ENCODE measurements around the gene NTNG1. TPM values are rescaled to one million over a fixed set of nuclear protein-coding genes. Genes with fewer than 3 reads are reported as not detected.

Gene NTNG1
- total and polyA plus RNA-seq, 10 of the 15 experiments (the other 5 are each of a cell fraction or from before 2014, with no cell fraction given): 0.18 to 2.3 (median 1.1) TPM; not detected in 1

GRCh38 chr1:107365527-107366240 lies 224.8 kb downstream of the NTNG1 start (continued):
- TF ChIP-seq E4F1 (IDR thresholded peaks at IDR 0.05; ENCODE audit: borderline replicate concordance, partially characterized antibody): no peak
- TF ChIP-seq JUNB (IDR thresholded peaks at IDR 0.05): no peak
- TF ChIP-seq MTA3 (IDR thresholded peaks at IDR 0.05; ENCODE audit: borderline replicate concordance, low read length): no peak
- TF ChIP-seq TCF12 (IDR thresholded peaks at IDR 0.05; ENCODE audit: low read depth, low read length): no peak
- no peak for TF ChIP-seq YY1 (IDR thresholded peaks at IDR 0.05; ENCODE audit: low read depth, low read length)

GRCh38 chr1:107378426-107378825 lies 237.6 kb downstream of the NTNG1 start:
- TF ChIP-seq CREB1 (IDR thresholded peaks at IDR 0.05; ENCODE audit: low read depth) (no peak), E4F1 (IDR thresholded peaks at IDR 0.05; ENCODE audit: borderline replicate concordance, partially characterized antibody) (no peak), ZNF274 (IDR thresholded peaks at IDR 0.05; ENCODE audit: insufficient read depth, insufficient read length) (no peak), IRF3 (IDR thresholded peaks at IDR 0.05) (no peak), LARP7 (IDR thresholded peaks at IDR 0.05) (no peak), ZBED1 (IDR thresholded peaks at IDR 0.05; ENCODE audit: borderline replicate concordance) (no peak), CTCF (IDR thresholded peaks at IDR 0.05 in 2 of 3, conservative IDR thresholded peaks at IDR 0.05 in 1 of 3; ENCODE audit: control insufficient read depth in 2 of 3, extremely low read depth in 1 of 3, insufficient read depth in 1 of 3, low read depth in 3 of 3, low read length in 3 of 3) (no peak), FOXM1 (IDR thresholded peaks at IDR 0.05; ENCODE audit: low read depth, low read length) (no peak)
- H3K9me3 ChIP-seq (replicated peaks; ENCODE audit: control insufficient read depth, insufficient read depth, low read length): no peaks in the 10 kb centered on the region
- FAIRE-seq (no peak), DNase-seq (ENCODE audit: low read depth, low spot score) (no peak), ATAC-seq (no peak)
- BruUV-seq (replicated peaks): no TSS peak
- in situ Hi-C loops (cut with MboI): no loop called here
- H3K4me3 ChIP-seq: no peak overlapping the region
- H3K36me3 ChIP-seq (ENCODE audit: control insufficient read depth in 2 of 2, insufficient read depth in 2 of 2, low read length in 1 of 2): no peaks in the 10 kb centered on the region
- CTCF ChIA-PET: no interaction called here
- SMC1A ChIA-PET (ENCODE audit: uncharacterized antibody, unreplicated experiment): no interaction called here
- no peak overlapping the region for H2AFZ ChIP-seq (ENCODE audit: control insufficient read depth, low read depth, low read length)
- no peak overlapping the region for H3K4me2 ChIP-seq (ENCODE audit: control insufficient read depth, insufficient read depth)
- H3K27ac ChIP-seq (ENCODE audit: control insufficient read depth, insufficient read depth): no peak overlapping the region
- WGBS (ENCODE audit: insufficient coverage, insufficient replicate concordance, low lambda C conversion rate, missing lambda C conversion rate): 17% methylated on average over 4 of the region's 4 CpGs
- no peaks in the 10 kb centered on the region for H3K4me1 ChIP-seq (ENCODE audit: control insufficient read depth, insufficient read depth, low read length)
- no peaks in the 10 kb centered on the region for H3K27me3 ChIP-seq (replicated peaks in 1 of 2; ENCODE audit: control insufficient read depth in 2 of 2, insufficient read depth in 2 of 2, low read length in 1 of 2)
- H3K79me2 ChIP-seq (ENCODE audit: control insufficient read depth, insufficient read depth, low read length): no peaks in the 10 kb centered on the region
- RAD21 ChIA-PET (ENCODE audit: unreplicated experiment): no interaction called here
- POLR2A ChIA-PET: no interaction called here
- intact Hi-C loops (cut with micrococcal nuclease; ENCODE audit: unreplicated experiment): no loop called here
- H4K20me1 ChIP-seq (ENCODE audit: control insufficient read depth, insufficient read depth): no peaks in the 10 kb centered on the region
- no peak overlapping the region for H3K9ac ChIP-seq (ENCODE audit: control insufficient read depth, insufficient read depth, low read length)
